Activated T-helper 1 cell treated with anti-CD3 and anti-CD28 coated beads, Interleukin-12 subunit alpha, Interleukin-12 subunit beta, Interleukin-2, Interleukin-4 antibody, amounts not matched to agents 30 ng/mL and 10 ng/mL and 1 ng/mL, durations not matched to agents 14 hours and 24 hours and 36 hours (primary cell): ENCODE data around the gene PHETA2. TPM values are rescaled to one million over a fixed set of nuclear protein-coding genes. Genes with fewer than 3 reads are reported as not detected.
"Not testable (repeated sequence)": the region's sequence is repeated elsewhere in the genome, so short reads cannot be mapped to it uniquely, and the experiment has no call there.

Experiments
- DNase-seq: peaks from one replicate; pipeline ENCODE4 v3.0.0; 2021; ENCODE audit warnings: low spot score
- H3K27ac Mint-ChIP-seq: one replicate; pipeline ENCODE4 v1.8.0; 2021; ENCODE audit warnings: mild to moderate bottlenecking, mixed read lengths
- H3K27me3 Mint-ChIP-seq: one replicate; pipeline ENCODE4 v1.8.0; 2022; ENCODE audit warnings: mild to moderate bottlenecking, moderate library complexity, mixed read lengths; ENCODE audit not compliant: insufficient read depth
- H3K36me3 Mint-ChIP-seq: one replicate; pipeline ENCODE4 v1.8.0; 2021; ENCODE audit warnings: low read depth, mixed read lengths
- H3K4me1 Mint-ChIP-seq: one replicate; pipeline ENCODE4 v1.8.0; 2021; ENCODE audit warnings: low read depth, mixed read lengths
- H3K4me3 Mint-ChIP-seq: one replicate; pipeline ENCODE4 v1.8.0; 2021; ENCODE audit warnings: mild to moderate bottlenecking, moderate library complexity, mixed read lengths
- H3K9me3 Mint-ChIP-seq: one replicate; pipeline ENCODE4 v1.8.0; 2021; ENCODE audit warnings: mixed read lengths
- intact Hi-C: fragments of 100-400 bp; cut with micrococcal nuclease; formaldehyde crosslinking; loops from one replicate; pipeline ENCODE4 v1.15.1; 2024
- total RNA-seq: library from RNA; stranded (reverse); gene quantifications from 2 replicates; pipeline ENCODE4 v1.2.3, GENCODE V29; 2022

Gene PHETA2
- total RNA-seq, 1 donor from 2014 or later = 5.6 TPM

DNA sequence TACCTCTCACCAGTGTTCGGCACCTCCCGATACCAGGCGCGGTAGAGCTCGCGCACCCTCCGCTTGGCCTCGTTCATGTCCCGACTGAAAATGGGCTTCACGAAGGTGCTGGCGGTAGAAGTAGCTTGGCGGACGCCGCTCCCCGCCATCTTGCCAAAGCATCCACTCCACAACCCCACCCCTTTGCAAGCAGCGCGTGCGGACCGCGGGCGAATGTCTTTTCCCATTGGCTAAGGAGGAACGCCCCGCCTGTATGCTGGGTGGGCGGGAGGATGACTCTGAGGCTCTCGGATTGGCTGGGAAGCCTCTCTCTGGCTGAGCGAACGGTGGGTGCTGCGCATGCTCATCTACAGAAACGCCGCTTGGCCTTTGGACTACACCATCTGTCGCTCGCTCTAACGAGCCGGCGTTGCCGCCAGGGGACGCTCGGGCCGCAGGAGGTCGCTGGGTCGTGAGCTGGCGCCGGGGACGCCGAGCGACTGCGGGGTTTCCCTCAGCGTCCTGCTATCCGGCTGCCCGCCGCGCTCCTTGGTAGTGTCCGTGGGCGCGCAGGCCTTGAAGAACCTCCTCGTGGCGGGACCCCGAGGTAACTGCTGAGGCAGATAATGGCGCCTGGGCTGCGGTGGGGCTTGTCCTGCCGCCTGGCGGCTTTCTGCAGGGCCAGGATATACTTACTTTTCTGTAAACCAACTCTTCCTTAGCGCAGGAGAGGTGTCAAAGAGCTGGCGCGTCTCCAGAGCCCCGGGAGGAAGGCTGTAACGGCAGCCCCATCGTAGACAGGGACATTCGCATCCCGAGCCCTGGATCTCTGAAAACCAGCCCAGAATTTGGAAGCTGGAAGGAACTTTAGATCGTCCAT is 16.8 kb downstream of the PHETA2 start, which contains the start of gene NDUFA6:
Gene NDUFA6 (minus strand): TSS at position 177 of the 859 bp plus-strand sequence. CDS start 28 bp downstream, at position 149.
- DNase-seq = peak; percentile 99
- H3K27ac Mint-ChIP-seq = peak within 1 kb of the TSS; percentile 99
- no peaks in the 10 kb centered on the region for H3K27me3 Mint-ChIP-seq
- H3K4me3 Mint-ChIP-seq = peak within 1 kb of the TSS; percentile 98
- intact Hi-C loops = loop anchor here (1.0 to 10.0 kb wide), 14 partner anchors 11 to 524 kb away; partner anchors contain the start of genes MEI1, NAGA and WBP2NL
- H3K9me3 Mint-ChIP-seq = no peaks in the 10 kb centered on the region
- peaks cover 29% of the 10 kb centered on the region for H3K4me1 Mint-ChIP-seq
- H3K36me3 Mint-ChIP-seq = peaks cover 33% of the 10 kb centered on the region

DNA sequence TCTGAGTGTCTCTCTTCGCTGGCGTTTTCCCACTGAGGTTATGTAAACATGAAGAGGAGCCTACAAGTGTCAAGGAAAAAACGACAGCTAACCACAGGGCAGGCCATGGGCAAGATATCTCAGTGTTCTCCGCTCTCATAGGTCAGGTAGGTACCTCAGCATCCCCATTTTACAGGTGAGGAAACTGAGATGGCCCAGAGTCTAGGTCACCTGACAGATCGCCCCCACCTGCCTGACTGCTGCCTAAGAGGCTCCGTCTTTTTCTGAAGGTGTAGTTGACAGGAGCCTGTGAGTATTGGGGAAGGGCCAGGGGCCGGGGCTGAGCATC is 17.4 kb downstream of the PHETA2 start:
- no peaks in the 10 kb centered on the region for H3K9me3 Mint-ChIP-seq
- intact Hi-C loops = loop anchor here (1.0 to 10.0 kb wide), 8 partner anchors 29 to 394 kb away; partner anchors contain the start of gene MEI1
- DNase-seq = no peak

DNA sequence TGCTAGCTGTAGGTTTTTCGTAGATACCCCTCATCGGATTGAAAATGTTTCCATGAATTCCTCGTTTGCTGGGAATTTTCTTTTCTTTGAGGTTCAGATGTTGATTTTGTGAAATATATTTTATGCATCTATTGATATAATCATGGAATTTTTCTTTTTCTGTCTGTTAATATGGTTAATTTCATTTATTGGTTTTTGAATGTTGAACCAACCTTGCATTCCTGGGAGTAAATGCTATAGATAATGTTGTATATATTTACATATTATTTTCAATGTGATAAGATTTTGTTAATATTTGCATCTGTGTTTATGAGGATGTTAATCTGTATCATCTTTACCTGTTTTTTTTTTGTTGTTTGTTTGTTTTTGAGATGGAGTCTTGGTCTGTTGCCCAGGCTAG is 27.2 kb downstream of the PHETA2 start:
- DNase-seq = no peak
- H3K27ac Mint-ChIP-seq = no peak overlapping the region
- H3K9me3 Mint-ChIP-seq = peaks cover 39% of the 10 kb centered on the region
- peaks cover 18% of the 10 kb centered on the region for H3K36me3 Mint-ChIP-seq
- H3K4me1 Mint-ChIP-seq = no peaks in the 10 kb centered on the region
- intact Hi-C loops = no loop called here
- H3K4me3 Mint-ChIP-seq = no peak overlapping the region
- no peaks in the 10 kb centered on the region for H3K27me3 Mint-ChIP-seq

More for the DNA sequence above, 17.4 kb downstream of the PHETA2 start:
- Mint-ChIP-seq H3K4me1 (peaks cover 29% of the 10 kb centered on the region), H3K4me3 (peak overlapping the region; percentile 98), H3K27me3 (no peaks in the 10 kb centered on the region), H3K27ac (peak overlapping the region; percentile 99), H3K36me3 (peaks cover 29% of the 10 kb centered on the region)

DNA sequence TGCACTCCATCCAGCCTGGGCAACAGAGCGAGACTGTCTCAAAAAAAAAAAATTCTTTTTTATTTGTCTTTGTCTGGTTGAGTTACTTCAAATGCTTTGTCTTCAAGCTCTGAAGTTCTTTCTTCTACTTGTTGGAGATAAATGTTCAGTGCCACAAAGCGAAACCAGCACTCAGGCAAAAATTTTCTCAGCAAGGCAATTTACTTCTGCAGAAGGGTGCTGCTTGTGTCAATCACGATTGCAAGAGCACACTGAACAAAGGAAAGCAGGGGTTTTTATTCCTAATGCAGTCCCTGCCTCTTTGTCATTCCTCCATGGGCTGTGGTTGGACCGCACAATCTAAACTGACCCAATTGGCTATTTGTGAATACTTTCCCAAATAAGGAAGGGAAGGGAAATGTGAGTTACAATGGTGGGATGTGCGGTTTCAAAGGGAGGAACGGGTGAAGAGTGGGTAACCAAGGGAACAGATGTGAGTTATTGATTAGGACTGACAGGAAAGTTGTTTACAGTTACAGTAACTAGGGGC is 30.3 kb downstream of the PHETA2 start:
- DNase-seq, H3K27me3 Mint-ChIP-seq, H3K27ac Mint-ChIP-seq, intact Hi-C loops, H3K4me3 Mint-ChIP-seq, H3K4me1 Mint-ChIP-seq: not testable (repeated sequence)
- peaks cover 21% of the 10 kb centered on the region for H3K36me3 Mint-ChIP-seq
- peaks cover 37% of the 10 kb centered on the region for H3K9me3 Mint-ChIP-seq

DNA sequence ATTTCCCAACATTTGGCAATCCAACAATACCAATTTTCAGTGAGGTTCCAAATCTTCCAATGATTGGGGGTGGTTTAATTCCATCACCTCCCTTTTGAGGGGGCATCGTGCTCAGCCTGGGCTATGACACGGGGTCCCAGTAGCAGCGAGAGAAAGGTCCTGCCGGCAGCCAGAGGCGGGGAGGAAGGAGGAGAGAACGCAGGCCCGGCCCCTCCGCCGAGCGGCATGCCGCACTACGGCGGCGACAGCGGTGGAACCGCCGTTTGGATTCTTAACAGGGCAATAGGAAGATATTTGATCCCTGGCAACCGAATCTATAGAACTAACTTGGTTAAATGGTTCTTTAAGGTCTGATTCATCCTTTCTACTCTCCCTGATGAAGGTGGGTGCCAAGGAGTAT is 34.8 kb downstream of the PHETA2 start:
- DNase-seq = no peak
- Mint-ChIP-seq H3K27me3 (peaks cover 4% of the 10 kb centered on the region), H3K9me3 (peaks cover 19% of the 10 kb centered on the region), H3K27ac (no peak overlapping the region), H3K36me3 (peaks cover 9% of the 10 kb centered on the region), H3K4me3 (no peak overlapping the region), H3K4me1 (no peaks in the 10 kb centered on the region)
- intact Hi-C loops = no loop called here

DNA sequence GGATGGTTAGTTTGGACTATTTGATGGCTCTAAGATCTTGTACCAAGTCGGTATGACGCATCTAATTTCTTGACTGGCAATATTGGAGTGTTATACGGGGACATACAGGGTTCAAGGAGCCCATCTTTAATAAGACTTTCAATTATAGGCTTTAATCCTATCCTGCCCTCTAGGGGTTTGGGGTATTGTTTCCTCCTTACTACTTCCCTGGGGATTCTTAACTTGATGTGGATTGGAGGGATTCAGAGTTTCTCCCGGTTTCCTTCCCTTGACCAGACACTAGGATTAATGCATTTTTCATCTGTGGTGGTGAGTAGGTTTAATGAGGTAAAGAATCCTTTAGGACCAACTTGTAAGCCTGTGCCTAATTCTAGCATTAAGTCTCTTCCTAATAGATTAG is 37.8 kb downstream of the PHETA2 start:
- peaks cover 4% of the 10 kb centered on the region for H3K27me3 Mint-ChIP-seq
- H3K27ac Mint-ChIP-seq = no peak overlapping the region
- no peak overlapping the region for H3K4me3 Mint-ChIP-seq
- no peaks in the 10 kb centered on the region for H3K4me1 Mint-ChIP-seq
- H3K36me3 Mint-ChIP-seq = peaks cover 7% of the 10 kb centered on the region
- peaks cover 26% of the 10 kb centered on the region for H3K9me3 Mint-ChIP-seq
- no peak for DNase-seq
- intact Hi-C loops = no loop called here

DNA sequence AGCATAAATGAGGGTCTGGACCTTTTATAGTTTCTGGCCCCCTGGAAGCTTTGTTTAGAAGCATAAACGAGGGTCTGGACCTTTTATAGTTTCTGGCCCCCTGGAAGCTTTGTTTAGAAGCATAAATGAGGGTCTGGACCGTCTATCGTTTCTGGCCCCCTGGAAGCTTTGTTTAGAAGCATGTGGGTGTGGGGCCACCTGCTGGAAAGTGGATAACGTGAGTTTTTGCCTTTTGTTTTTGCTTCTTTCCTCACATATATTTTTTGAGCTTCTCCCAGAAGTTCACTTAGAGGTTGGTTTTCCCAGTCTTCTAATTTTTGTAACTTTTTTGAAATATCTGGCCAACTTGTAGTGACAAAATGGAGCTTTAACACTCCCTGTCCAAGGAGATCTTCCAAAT is 38.7 kb downstream of the PHETA2 start:
- H3K36me3 Mint-ChIP-seq, H3K4me1 Mint-ChIP-seq, H3K27ac Mint-ChIP-seq, H3K27me3 Mint-ChIP-seq, H3K4me3 Mint-ChIP-seq, intact Hi-C loops, DNase-seq: not testable (repeated sequence)
- H3K9me3 Mint-ChIP-seq = peaks cover 28% of the 10 kb centered on the region

DNA sequence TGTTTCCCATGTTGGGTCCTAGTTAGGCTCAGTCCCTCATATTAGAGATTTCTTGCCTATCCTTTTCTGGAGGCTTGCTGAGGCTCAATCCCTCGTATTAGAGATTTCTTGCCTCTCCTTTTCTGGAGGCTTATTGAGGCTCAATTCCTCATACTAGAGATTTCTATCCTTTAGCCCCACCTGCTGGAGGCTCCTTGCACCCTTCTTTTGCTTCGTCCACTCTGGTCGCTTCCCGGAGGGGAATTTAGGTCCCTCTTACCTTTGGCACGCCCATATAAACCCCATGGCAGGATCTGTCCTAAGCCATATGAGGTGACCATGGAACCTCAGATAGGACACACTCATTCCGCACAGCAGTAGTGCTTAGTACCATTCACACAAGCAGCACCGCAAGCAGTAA is 40.7 kb downstream of the PHETA2 start:
- intact Hi-C loops = no loop called here
- H3K27me3 Mint-ChIP-seq = peaks cover 3% of the 10 kb centered on the region
- peaks cover 6% of the 10 kb centered on the region for H3K36me3 Mint-ChIP-seq
- H3K27ac Mint-ChIP-seq = no peak overlapping the region
- no peak overlapping the region for H3K4me3 Mint-ChIP-seq
- H3K9me3 Mint-ChIP-seq = peaks cover 28% of the 10 kb centered on the region
- DNase-seq = no peak
- H3K4me1 Mint-ChIP-seq = peaks cover 18% of the 10 kb centered on the region

DNA sequence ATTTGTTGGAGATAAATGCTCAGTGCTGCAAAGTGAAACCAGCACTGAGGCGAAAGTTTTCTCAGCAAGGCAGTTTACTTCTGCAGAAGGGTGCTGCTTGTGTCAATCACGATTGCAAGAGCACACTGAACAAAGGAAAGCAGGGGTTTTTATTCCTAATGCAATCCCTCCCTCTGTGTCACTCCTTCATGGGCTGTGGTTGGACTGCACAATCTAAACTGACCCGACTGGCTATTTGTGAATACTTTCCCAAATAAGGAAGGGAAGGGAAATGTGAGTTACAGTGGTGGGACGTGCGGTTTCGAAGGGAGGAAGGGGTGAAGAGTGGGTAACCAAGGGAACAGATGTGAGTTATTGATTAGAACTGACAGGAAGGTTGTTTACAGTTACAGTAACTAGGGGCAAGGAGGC is 41.4 kb downstream of the PHETA2 start:
- H3K36me3 Mint-ChIP-seq, H3K27me3 Mint-ChIP-seq, H3K27ac Mint-ChIP-seq, intact Hi-C loops, H3K4me3 Mint-ChIP-seq, DNase-seq: not testable (repeated sequence)
- peaks cover 28% of the 10 kb centered on the region for H3K9me3 Mint-ChIP-seq
- H3K4me1 Mint-ChIP-seq = peaks cover 25% of the 10 kb centered on the region

DNA sequence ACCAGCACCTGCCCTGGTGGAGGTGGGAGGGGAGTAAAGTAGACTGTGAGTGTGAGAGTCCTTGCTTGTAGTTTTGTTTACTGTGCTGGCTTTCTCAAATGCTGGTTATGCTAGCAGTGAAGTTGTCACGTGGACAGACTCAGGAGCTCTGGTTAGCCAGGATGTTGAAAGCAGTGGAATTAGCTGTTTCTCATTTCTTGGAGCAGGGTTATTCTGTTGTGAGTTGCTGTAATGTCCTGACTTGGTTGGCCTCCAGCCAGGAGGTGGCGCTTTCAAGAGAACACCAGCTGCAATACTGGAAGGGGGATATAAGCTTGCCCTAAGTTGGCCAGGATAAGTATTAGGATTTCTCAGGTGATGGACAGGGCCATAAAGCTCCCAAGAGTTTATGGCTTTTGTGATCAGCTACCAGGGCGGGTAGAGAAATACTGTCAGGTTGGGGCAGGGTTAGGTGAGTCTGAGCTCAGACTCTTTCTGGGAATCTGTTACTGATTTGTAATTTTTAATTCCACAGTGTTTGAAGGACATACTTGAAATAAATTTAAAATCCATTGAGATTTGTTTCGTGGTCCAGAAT is 42.9 kb downstream of the PHETA2 start:
- peaks cover 6% of the 10 kb centered on the region for H3K36me3 Mint-ChIP-seq
- H3K27me3 Mint-ChIP-seq = peaks cover 2% of the 10 kb centered on the region
- peaks cover 28% of the 10 kb centered on the region for H3K9me3 Mint-ChIP-seq
- no peak for DNase-seq
- peak overlapping the region; percentile 18 for H3K27ac Mint-ChIP-seq
- no peak overlapping the region for H3K4me3 Mint-ChIP-seq
- intact Hi-C loops = no loop called here
- H3K4me1 Mint-ChIP-seq = peaks cover 39% of the 10 kb centered on the region

DNA sequence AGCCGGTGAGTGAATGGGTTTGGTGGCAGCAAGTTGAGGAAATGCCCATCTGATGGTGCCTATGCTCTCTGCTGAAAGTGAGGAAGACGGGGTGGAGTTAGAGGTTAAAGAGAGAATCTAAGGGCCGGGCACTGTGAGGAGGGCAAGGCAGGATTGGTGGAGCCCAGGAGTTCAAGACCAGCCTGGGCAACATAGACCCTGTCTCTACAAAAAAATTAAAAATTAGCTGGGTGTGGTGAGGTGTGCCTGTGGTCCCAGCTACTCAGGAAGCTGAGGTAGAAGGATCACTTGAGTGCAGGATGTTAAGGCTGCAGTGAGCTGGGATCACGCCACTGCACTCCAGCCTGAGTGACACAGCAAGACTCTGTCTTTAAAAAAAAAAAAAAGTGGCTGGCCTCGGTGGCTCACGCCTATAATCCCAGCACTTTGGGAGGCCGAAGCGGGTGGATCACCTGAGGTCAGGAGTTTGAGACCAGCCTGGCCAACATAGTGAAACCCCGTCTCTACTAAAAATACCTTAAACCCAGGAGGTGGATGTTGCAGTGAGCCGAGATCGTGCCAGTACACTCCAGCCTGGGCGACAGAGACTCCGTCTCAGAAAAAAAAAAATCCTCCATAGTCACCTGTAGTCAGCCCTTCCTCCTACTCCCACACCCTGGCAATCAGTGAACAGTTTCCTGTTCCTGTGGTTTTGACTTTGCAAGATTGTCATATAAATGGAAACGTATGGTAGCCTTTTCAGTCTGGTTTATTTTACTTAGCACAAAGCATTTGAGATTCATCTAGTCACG is 46.4 kb downstream of the PHETA2 start:
- peak overlapping the region; percentile 86 for H3K27ac Mint-ChIP-seq
- intact Hi-C loops = loop anchor here (2.0 kb wide), 2 partner anchors 30 to 154 kb away; partner anchors contain the start of gene NDUFA6
- peaks cover 44% of the 10 kb centered on the region for H3K4me1 Mint-ChIP-seq
- peak overlapping the region; percentile 74 for H3K4me3 Mint-ChIP-seq
- DNase-seq = peak; percentile 44
- H3K36me3 Mint-ChIP-seq, H3K27me3 Mint-ChIP-seq: not testable (repeated sequence)
- peaks cover 13% of the 10 kb centered on the region for H3K9me3 Mint-ChIP-seq

DNA sequence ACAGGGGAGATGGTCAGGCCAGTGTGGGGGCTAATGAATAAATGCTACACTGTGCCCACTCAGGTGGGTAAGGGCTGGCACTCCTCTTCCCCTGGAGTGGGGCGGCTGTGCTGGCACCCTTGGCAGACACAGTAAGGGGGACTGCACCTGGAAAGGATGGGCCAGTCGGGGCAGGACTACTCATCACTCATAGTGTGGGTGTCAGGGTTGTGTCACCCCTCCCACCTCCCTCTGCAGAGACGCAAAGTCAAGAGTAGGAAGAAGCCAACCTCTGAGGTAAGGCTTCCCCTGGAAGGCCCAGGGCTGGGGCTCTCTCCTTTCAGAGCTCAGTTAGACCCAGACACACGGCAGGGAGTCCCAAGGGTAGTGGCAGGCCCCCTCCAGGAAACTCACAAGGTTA is 49.5 kb downstream of the PHETA2 start:
- H3K4me1 Mint-ChIP-seq = peaks cover 38% of the 10 kb centered on the region
- H3K27ac Mint-ChIP-seq, DNase-seq, H3K27me3 Mint-ChIP-seq, intact Hi-C loops, H3K4me3 Mint-ChIP-seq, H3K9me3 Mint-ChIP-seq, H3K36me3 Mint-ChIP-seq: not testable (repeated sequence)
